NT2/D1 (cell line): Measurements from ENCODE around the gene SELP.

Experiments
- DNase-seq: peaks from one replicate; pipeline ENCODE4 v3.0.0-alpha.2; 2011; ENCODE audit warnings: low read depth, low spot score
- H3K27me3 ChIP-seq: 2 replicates; pipeline ENCODE4 v1.6.0; 2011; ENCODE audit warnings: mild to moderate bottlenecking; ENCODE audit not compliant: insufficient read length, insufficient read depth
- H3K36me3 ChIP-seq: 2 replicates; pipeline ENCODE4 v1.6.1; 2011; ENCODE audit warnings: mild to moderate bottlenecking, low read length, mixed read lengths; ENCODE audit not compliant: insufficient read depth, insufficient read length
- H3K4me1 ChIP-seq: 2 replicates; pipeline ENCODE4 v1.5.1; 2011; ENCODE audit not compliant: insufficient read depth, insufficient read length
- H3K4me3 ChIP-seq: 2 replicates; pipeline ENCODE4 v1.5.1; 2011; ENCODE audit warnings: low read depth; ENCODE audit not compliant: insufficient read length
- H3K9ac ChIP-seq: 2 replicates; pipeline ENCODE4 v1.6.0; 2011; ENCODE audit warnings: low read depth; ENCODE audit not compliant: insufficient read length
- H3K9me3 ChIP-seq: 2 replicates; pipeline ENCODE4 v1.5.1; 2011; ENCODE audit warnings: mild to moderate bottlenecking, low read length; ENCODE audit not compliant: insufficient read depth
- SUZ12 ChIP-seq: IDR thresholded peaks from 2 replicates; pipeline ENCODE4 v1.6.1; 2011; ENCODE audit not compliant: insufficient read length, insufficient read depth; ENCODE audit errors: extremely low read depth
- YY1 ChIP-seq: IDR thresholded peaks from 2 replicates; pipeline ENCODE4 v1.6.1; 2011; ENCODE audit not compliant: insufficient read length, insufficient read depth
- ZNF274 ChIP-seq: IDR thresholded peaks from 2 replicates; pipeline ENCODE4 v1.6.1; 2011; ENCODE audit warnings: mild to moderate bottlenecking, low read depth, low read length

The SELP gene

DNA sequence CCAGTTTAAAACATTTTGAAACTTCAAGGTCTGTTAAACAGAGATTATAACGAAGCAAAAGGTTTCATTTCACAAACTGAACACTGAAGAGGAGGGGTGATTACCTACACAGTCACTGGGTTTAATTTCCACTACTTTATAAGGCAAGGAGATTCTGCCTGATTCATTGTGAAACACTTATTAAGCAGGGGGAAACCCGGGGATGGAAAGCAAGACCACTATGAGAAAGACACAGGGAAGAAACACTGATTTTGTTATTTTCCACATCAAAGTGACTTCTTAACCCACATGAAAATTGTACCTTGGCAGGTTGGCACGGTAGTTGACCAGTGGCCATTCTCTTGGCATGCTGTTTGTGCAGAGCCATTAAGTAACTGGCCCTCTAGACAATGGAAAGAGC lies 35.5 kb downstream of the SELP start:
- Histone ChIP-seq H3K36me3 (no peaks in the 10 kb centered on the region), H3K9ac (no peak overlapping the region), H3K4me1 (no peaks in the 10 kb centered on the region), H3K9me3 (no peaks in the 10 kb centered on the region), H3K27me3 (no peaks in the 10 kb centered on the region), H3K4me3 (no peak overlapping the region)
- no peak for TF ChIP-seq SUZ12
- no peak for DNase-seq

GRCh38 chr1:169590932-169591331 lies 39.0 kb downstream of the SELP start:
- H3K4me1 ChIP-seq: peaks cover 2% of the 10 kb centered on the region
- H3K9me3 ChIP-seq: no peaks in the 10 kb centered on the region
- peaks cover 3% of the 10 kb centered on the region for H3K27me3 ChIP-seq
- H3K36me3 ChIP-seq: no peaks in the 10 kb centered on the region
- no peak for TF ChIP-seq YY1
- TF ChIP-seq SUZ12: no peak
- TF ChIP-seq ZNF274: no peak
- no peak for DNase-seq
- no peak overlapping the region for H3K9ac ChIP-seq
- H3K4me3 ChIP-seq: no peak overlapping the region

- Histone ChIP-seq H3K36me3 (no peaks in the 10 kb centered on the region), H3K27me3 (peaks cover 13% of the 10 kb centered on the region), H3K9me3 (no peaks in the 10 kb centered on the region), H3K9ac (no peak overlapping the region), H3K4me1 (peaks cover 2% of the 10 kb centered on the region), H3K4me3 (no peak overlapping the region)
- TF ChIP-seq SUZ12 (no peak), ZNF274 (no peak), YY1 (no peak)
- no peak for DNase-seq
Observed at GRCh38 chr1:169588785-169589485, 41.0 kb downstream of the SELP start.

DNA sequence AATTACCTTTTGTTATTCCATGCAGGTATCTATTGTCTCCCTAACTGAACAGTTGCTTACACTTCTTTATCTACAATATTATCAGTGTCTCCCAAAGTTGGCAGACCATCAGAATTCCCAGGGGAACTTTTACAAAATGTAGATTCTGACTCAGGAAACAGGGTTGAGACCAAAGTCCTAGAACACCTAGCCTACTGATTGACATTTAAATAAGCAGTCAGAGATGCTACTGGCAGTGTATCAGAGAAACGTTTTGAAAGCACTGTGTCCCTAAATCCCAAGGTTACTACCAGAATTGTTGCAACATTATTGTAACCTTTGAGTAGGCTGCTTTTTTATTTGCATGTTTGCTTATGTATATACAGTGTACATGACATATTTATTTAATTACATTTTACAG lies 41.8 kb downstream of the SELP start:
- Histone ChIP-seq H3K9me3 (no peaks in the 10 kb centered on the region), H3K36me3 (no peaks in the 10 kb centered on the region), H3K9ac (no peak overlapping the region), H3K4me3 (no peak overlapping the region), H3K4me1 (peaks cover 2% of the 10 kb centered on the region), H3K27me3 (peaks cover 13% of the 10 kb centered on the region)
- DNase-seq: no peak
- no peak for TF ChIP-seq ZNF274
- no peak for TF ChIP-seq YY1
- TF ChIP-seq SUZ12: no peak

- Histone ChIP-seq H3K4me1 (peaks cover 2% of the 10 kb centered on the region), H3K36me3 (no peaks in the 10 kb centered on the region), H3K9me3 (no peaks in the 10 kb centered on the region), H3K4me3 (peak within 1 kb of the TSS; percentile 33), H3K9ac (peak within 1 kb of the TSS; percentile 76), H3K27me3 (peaks cover 13% of the 10 kb centered on the region)
- peak; percentile 80 for DNase-seq
- TF ChIP-seq ZNF274: no peak
- no peak for TF ChIP-seq SUZ12
- TF ChIP-seq YY1: no peak
Observed at GRCh38 chr1:169586395-169587255, 43.3 kb downstream of the SELP start, which contains the start of gene F5. Gene F5 (minus strand): TSS chr1:169586481. CDS start chr1:169586386, 95 bp downstream.

DNA sequence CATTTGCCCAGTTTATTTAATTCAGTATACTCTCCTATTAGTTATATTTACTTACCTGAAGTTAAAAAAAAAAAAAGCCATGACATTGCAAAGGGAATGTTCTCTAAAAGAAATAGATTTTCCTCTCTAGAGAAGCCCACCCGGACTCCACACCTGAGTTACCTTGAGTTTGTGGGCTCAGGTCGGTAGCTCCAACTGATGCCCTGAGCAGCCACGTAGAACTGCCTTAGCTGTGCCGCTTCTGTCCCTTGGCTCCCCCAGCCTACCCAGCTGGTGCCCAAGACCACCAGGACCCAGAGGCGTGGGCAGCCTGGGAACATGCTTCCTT lies 43.9 kb downstream of the SELP start:
- Histone ChIP-seq H3K36me3 (no peaks in the 10 kb centered on the region), H3K9me3 (no peaks in the 10 kb centered on the region), H3K4me3 (peak overlapping the region; percentile 33), H3K27me3 (peaks cover 13% of the 10 kb centered on the region), H3K9ac (peak overlapping the region; percentile 76), H3K4me1 (peaks cover 2% of the 10 kb centered on the region)
- no peak for DNase-seq
- TF ChIP-seq SUZ12 (no peak), YY1 (no peak), ZNF274 (no peak)

DNA sequence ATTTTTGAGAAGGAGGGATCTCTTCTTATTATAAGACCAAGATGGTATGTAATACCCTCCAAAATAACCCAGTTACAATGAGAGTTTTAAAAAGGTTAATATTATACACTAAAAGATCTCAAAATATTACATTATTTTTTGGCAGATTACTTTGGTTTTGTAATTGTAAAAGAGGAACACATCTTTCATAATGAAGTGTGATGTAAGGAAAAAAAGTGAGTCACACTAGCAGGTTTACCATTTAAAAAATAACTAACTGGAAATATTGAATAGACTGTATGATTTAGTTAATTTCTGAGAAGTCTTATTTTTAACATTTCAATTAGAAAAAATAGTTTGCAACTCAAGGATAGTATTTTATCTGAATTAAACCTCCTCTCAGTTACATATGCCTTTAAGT lies 44.7 kb downstream of the SELP start:
- H3K27me3 ChIP-seq: peaks cover 13% of the 10 kb centered on the region
- no peak overlapping the region for H3K4me3 ChIP-seq
- no peaks in the 10 kb centered on the region for H3K9me3 ChIP-seq
- DNase-seq: no peak
- H3K9ac ChIP-seq: no peak overlapping the region
- peaks cover 2% of the 10 kb centered on the region for H3K4me1 ChIP-seq
- TF ChIP-seq YY1 (no peak), ZNF274 (no peak), SUZ12 (no peak)
- no peaks in the 10 kb centered on the region for H3K36me3 ChIP-seq
